SU-DHL-6 (cell line): Measurements from ENCODE around the gene PTP4A2.

Experiments
- EZH2phosphoT487 ChIP-seq: fragments of 200-600 bp; sonication (generic), shearing (Covaris generic); conservative IDR thresholded peaks from 2 replicates; pipeline ENCODE4 v1.6.1; 2018; ENCODE audit warnings: mild to moderate bottlenecking, antibody characterized with exemption, low read length, moderate library complexity, mixed read lengths
- TF ChIP-seq, protein P1 (sequence below): fragments of 200-600 bp; sonication (generic); IDR thresholded peaks from one replicate; pipeline ENCODE4 v1.5.1; 2017; ENCODE audit warnings: antibody characterized with exemption, mild to moderate bottlenecking, low read length, moderate library complexity; ENCODE audit not compliant: insufficient read depth, poor library complexity, severe bottlenecking

- TF ChIP-seq, protein P1, sequence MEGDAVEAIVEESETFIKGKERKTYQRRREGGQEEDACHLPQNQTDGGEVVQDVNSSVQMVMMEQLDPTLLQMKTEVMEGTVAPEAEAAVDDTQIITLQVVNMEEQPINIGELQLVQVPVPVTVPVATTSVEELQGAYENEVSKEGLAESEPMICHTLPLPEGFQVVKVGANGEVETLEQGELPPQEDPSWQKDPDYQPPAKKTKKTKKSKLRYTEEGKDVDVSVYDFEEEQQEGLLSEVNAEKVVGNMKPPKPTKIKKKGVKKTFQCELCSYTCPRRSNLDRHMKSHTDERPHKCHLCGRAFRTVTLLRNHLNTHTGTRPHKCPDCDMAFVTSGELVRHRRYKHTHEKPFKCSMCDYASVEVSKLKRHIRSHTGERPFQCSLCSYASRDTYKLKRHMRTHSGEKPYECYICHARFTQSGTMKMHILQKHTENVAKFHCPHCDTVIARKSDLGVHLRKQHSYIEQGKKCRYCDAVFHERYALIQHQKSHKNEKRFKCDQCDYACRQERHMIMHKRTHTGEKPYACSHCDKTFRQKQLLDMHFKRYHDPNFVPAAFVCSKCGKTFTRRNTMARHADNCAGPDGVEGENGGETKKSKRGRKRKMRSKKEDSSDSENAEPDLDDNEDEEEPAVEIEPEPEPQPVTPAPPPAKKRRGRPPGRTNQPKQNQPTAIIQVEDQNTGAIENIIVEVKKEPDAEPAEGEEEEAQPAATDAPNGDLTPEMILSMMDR = no peak
- TF ChIP-seq EZH2phosphoT487 = no peak
Measured at GRCh38 chr1:31959521-31960340, 21.6 kb upstream of the PTP4A2 start.
